PC-3 (cell line): ENCODE results near the gene HIBCH.

ENCODE experiments used
- CTCF ChIP-seq: fragments of 300-600 bp; sonication (generic); conservative IDR thresholded peaks from 2 replicates; pipeline ENCODE4 v1.5.1; 2017; ENCODE audit warnings: antibody characterized with exemption, low read depth, mild to moderate bottlenecking, low read length
- EZH2 ChIP-seq: fragments of 300-600 bp; sonication (generic); IDR thresholded peaks from one replicate; pipeline ENCODE4 v1.6.1; 2017; ENCODE audit warnings: antibody characterized with exemption, mild to moderate bottlenecking, low read length; ENCODE audit not compliant: unreplicated experiment
- EZH2phosphoT487 ChIP-seq: fragments of 300-600 bp; sonication (generic); IDR thresholded peaks from 2 replicates; pipeline ENCODE4 v1.6.1; 2018; ENCODE audit warnings: mild to moderate bottlenecking, antibody characterized with exemption, low read length, borderline replicate concordance

GRCh38 chr2:190209559-190209958 lies 110.1 kb downstream of the HIBCH start:
- TF ChIP-seq EZH2phosphoT487 (no peak), CTCF (no peak), EZH2 (no peak)
